Choroid plexus epithelial cell (primary cell): Measurements from ENCODE around the gene NUCB2.

ENCODE experiments used
- DNase-seq: peaks from one replicate; pipeline ENCODE4 v3.0.0-alpha.2; 2010; ENCODE audit warnings: low read depth
- H3K4me3 ChIP-seq: 2 replicates; pipeline ENCODE4 v1.5.1; 2011; ENCODE audit warnings: low read depth, mild to moderate bottlenecking, control low read depth, low read length, moderate library complexity
- CTCF ChIP-seq: conservative IDR thresholded peaks from 2 replicates; pipeline ENCODE4 v1.5.1; 2011; ENCODE audit warnings: low read depth, mild to moderate bottlenecking, control low read depth, inconsistent platforms, low read length, moderate library complexity

NUCB2 gene

DNA sequence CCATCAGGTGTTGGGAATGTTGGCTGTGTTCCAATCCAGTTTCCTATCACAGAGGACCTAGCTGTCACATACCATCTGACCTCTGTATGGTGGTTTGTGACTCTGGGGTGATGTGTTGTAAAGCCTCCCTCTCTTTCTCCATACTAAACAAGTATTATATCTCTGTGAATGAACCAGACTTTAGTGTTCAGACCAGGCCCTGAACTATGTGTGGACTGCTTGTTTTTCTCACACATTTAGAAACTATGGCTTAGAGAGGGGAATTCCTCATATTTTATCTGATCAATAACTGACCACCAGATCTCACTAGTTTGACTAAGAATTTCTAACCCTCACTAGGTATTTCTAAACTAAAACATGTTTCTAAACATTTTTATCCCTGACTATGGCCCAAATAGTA lies 92.6 kb downstream of the NUCB2 start:
- TF ChIP-seq CTCF, result no peak
- no peak for DNase-seq
- no peak overlapping the region for H3K4me3 ChIP-seq

GRCh38 chr11:17369684-17370243 lies 93.2 kb downstream of the NUCB2 start:
- H3K4me3 ChIP-seq, result no peak overlapping the region
- TF ChIP-seq CTCF, result no peak
- no peak for DNase-seq

GRCh38 chr11:17371614-17372013 lies 95.1 kb downstream of the NUCB2 start:
- DNase-seq, result peak; percentile 68
- no peak for TF ChIP-seq CTCF
- no peak overlapping the region for H3K4me3 ChIP-seq

DNA sequence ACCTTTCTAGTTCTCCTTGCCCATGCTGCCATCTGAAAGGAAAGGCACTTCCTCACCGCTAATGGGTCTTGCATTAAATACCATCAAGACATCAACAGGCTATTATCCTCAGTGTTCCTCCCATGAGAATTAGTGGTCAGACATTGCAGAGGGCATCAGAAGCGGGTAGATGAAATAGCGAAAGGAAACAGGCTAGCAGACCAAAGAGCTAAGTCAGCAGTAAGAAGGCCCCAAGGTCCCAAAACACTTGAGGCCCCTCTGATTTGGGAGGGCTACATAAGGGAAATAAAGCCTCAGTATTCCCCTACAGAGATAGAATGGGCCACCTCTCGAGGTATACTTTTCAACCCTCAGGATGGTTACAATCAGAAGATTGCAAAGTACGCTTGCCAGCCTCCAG lies 99.0 kb downstream of the NUCB2 start:
- no peak for DNase-seq
- H3K4me3 ChIP-seq, result no peak overlapping the region
- TF ChIP-seq CTCF, result no peak

DNA sequence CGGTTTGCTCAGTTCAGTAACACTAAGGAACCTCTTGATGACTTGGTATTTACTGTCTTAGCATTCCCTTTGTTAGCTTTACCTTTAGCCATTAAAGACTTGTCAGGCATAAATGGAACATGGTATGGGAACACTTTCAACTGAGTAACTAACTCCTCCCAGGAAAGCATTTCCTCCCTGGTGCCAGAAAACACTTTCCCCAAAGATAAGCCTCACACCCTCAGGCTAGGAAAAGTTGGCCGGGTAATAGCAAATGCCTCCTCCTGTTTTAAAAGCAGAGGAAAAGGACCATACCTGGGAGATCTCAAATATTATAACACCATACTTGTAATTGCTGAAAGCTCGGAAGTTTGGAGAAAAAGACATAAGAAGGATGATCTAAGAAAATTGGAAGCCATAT lies 100.0 kb downstream of the NUCB2 start:
- H3K4me3 ChIP-seq, result no peak overlapping the region
- no peak for TF ChIP-seq CTCF
- no peak for DNase-seq

DNA sequence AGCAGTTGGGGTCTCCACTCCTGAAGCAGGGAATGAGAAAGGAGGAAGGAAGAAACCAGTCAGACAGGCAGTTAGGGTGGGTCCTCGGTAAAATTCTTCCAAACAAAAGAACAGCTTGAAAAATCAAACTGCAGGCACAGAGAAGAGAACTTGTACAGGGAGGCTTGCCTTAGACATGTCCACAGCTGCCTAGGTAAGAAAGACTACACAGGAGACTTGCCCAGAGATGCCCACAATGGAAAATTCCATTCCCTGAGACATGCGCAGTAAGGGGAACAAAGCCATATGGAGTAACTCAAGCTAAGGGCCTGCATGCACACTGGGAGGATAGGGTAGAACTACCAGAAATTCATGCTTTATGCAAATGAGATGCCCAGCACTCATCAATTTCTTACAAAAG lies 102.1 kb downstream of the NUCB2 start:
- TF ChIP-seq CTCF, result no peak
- DNase-seq, result no peak
- no peak overlapping the region for H3K4me3 ChIP-seq

GRCh38 chr11:17379383-17380180 lies 103.0 kb downstream of the NUCB2 start:
- no peak overlapping the region for H3K4me3 ChIP-seq
- no peak for TF ChIP-seq CTCF

More at GRCh38 chr11:17379383-17380180, 103.0 kb downstream of the NUCB2 start:
- DNase-seq, result no peak
